GM12892 (cell line): Measurements from ENCODE around the gene LNX2.

Experiments used
- POLR2A ChIP-seq: IDR thresholded peaks from 2 replicates; pipeline ENCODE4 v1.6.1; 2011; ENCODE audit warnings: low read depth, low read length, control low read depth
- POLR2AphosphoS5 ChIP-seq: IDR thresholded peaks from 2 replicates; pipeline ENCODE4 v1.6.1; 2011; ENCODE audit warnings: low read depth, low read length, control low read depth
- TAF1 ChIP-seq: IDR thresholded peaks from 2 replicates; pipeline ENCODE4 v1.6.1; 2011; ENCODE audit warnings: low read depth, mild to moderate bottlenecking, control low read depth, low read length, borderline replicate concordance

GRCh38 chr13:27660511-27660910, 40.2 kb upstream of the LNX2 start:
- no peak for TF ChIP-seq POLR2A
- TF ChIP-seq POLR2AphosphoS5 = no peak
- no peak for TF ChIP-seq TAF1
